ENCODE results near the gene DVL1. TPM values are rescaled to one million over a fixed set of nuclear protein-coding genes. Genes with fewer than 3 reads are reported as not detected.

The DVL1 gene
- total RNA-seq, 4 donors from 2014 or later = 84.4 to 174 (median 88.9) TPM

DNA sequence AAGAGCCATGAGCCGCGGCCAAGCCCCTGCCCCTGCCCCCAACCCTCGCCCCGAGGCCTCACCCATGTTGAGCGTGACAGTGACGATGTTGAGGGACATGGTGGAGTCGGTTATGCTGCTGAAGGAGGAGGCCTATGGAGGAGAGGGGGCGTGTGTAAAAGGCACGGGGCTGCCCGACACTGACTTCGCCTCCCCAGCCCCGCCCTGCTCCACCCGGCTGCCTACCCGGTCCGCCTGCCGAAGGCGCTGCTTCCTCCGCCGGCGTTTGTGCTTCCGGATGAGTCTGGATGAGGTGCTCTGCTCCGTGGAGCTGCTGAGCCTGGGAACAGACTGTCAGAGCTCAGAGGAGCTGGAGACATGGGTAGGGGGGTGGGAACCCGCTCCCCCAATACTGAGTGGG is 9.0 kb downstream of the DVL1 start:
- 93% methylated on average over 6 of the region's 23 CpGs; no CpG with 5 or more reads in 1 of the 2 donors for WGBS, 2 donors (ENCODE audit: low coverage in 1 of 2)
- Histone ChIP-seq H3K27me3 (no peaks in the 10 kb centered on the region), H3K9me3 (no peaks in the 10 kb centered on the region), H3K4me1 (peaks cover 0 to 19% (median 3%) of the 10 kb centered on the region in 3 donors), H3K36me3 (peaks cover 0 to 73% of the 10 kb centered on the region in 2 donors), H3K27ac (no peak overlapping the region), H3K4me3 (no peak overlapping the region)
- no peak for ATAC-seq
- TF ChIP-seq POLR2AphosphoS5 (IDR thresholded peaks at IDR 0.05) (no peak), EP300 (IDR thresholded peaks at IDR 0.05) (no peak), CTCF (IDR thresholded peaks at IDR 0.05) (no peak), POLR2A (IDR thresholded peaks at IDR 0.05) (no peak)

DNA sequence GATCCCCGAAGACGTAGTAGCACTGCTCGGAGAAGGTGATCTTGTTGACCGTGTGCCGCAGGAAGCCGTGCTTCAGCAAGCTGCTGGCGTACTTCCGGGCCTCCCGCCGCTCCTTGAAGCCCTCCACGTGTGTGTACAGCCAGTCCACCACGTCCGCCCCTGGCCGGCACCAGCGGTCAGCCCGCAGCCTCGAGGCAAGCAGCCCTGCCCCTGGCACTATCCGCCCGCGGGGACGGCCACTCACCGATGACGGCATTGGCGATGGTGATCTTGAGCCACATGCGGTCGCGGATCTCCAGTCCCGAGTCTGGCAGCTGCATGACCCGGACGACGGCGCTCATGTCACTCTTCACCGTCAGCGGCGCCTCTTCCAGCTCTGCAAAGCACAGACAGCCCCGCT is 10.9 kb downstream of the DVL1 start:
- H3K36me3 ChIP-seq = peaks cover 0 to 73% of the 10 kb centered on the region in 2 donors
- no peaks in the 10 kb centered on the region for H3K4me1 ChIP-seq
- H3K4me3 ChIP-seq = no peak overlapping the region
- no peaks in the 10 kb centered on the region for H3K9me3 ChIP-seq
- no peak overlapping the region for H3K27ac ChIP-seq
- no peak for ATAC-seq
- TF ChIP-seq POLR2A (IDR thresholded peaks at IDR 0.05) = no peak
- no peak for TF ChIP-seq EP300 (IDR thresholded peaks at IDR 0.05)
- no peak for TF ChIP-seq CTCF (IDR thresholded peaks at IDR 0.05)
- no peak for TF ChIP-seq POLR2AphosphoS5 (IDR thresholded peaks at IDR 0.05)
- 88% methylated on average over 8 of the region's 36 CpGs; no CpG with 5 or more reads in 1 of the 2 donors for WGBS, 2 donors (ENCODE audit: low coverage in 1 of 2)
- no peaks in the 10 kb centered on the region for H3K27me3 ChIP-seq

- no peak for ATAC-seq
- no peak overlapping the region for H3K4me3 ChIP-seq
- H3K4me1 ChIP-seq = no peaks in the 10 kb centered on the region
- no peak overlapping the region for H3K27ac ChIP-seq
- peaks cover 0 to 73% of the 10 kb centered on the region in 2 donors for H3K36me3 ChIP-seq
- H3K27me3 ChIP-seq = no peaks in the 10 kb centered on the region
- WGBS, 2 donors (ENCODE audit: low coverage in 1 of 2) = 84% methylated on average over 8 of the region's 18 CpGs; no CpG with 5 or more reads in 1 of the 2 donors
- TF ChIP-seq EP300 (IDR thresholded peaks at IDR 0.05) (no peak), POLR2AphosphoS5 (IDR thresholded peaks at IDR 0.05) (no peak), POLR2A (IDR thresholded peaks at IDR 0.05) (no peak), CTCF (IDR thresholded peaks at IDR 0.05) (no peak)
- H3K9me3 ChIP-seq = no peaks in the 10 kb centered on the region
Measured at GRCh38 chr1:1337793-1338147, 11.4 kb downstream of the DVL1 start.

GRCh38 chr1:1336931-1337792 is 12.1 kb downstream of the DVL1 start:
- H3K4me3 ChIP-seq = no peak overlapping the region
- 81 to 98% methylated on average over 5 to 10 of the region's 32 CpGs for WGBS, 2 donors (ENCODE audit: low coverage in 1 of 2)
- H3K36me3 ChIP-seq = peaks cover 0 to 68% of the 10 kb centered on the region in 2 donors

More at GRCh38 chr1:1336931-1337792, 12.1 kb downstream of the DVL1 start:
- Histone ChIP-seq H3K9me3 (no peaks in the 10 kb centered on the region), H3K27me3 (no peaks in the 10 kb centered on the region), H3K4me1 (no peaks in the 10 kb centered on the region), H3K27ac (no peak overlapping the region)
- TF ChIP-seq POLR2A (IDR thresholded peaks at IDR 0.05) (no peak), EP300 (IDR thresholded peaks at IDR 0.05) (no peak), CTCF (IDR thresholded peaks at IDR 0.05) (no peak), POLR2AphosphoS5 (IDR thresholded peaks at IDR 0.05) (no peak)
- ATAC-seq = no peak
